HEK293T (cell line): ENCODE results near the gene SPRY1.

Experiments used
- CTCF ChIA-PET: fragments of 350-600 bp; formaldehyde crosslinking; extraction: SDS; loops from one replicate; lab custom pipeline; 2021; ENCODE audit warnings: antibody characterized with exemption, inconsistent platforms; lab: Yijun Ruan, JAX
- POLR2A ChIA-PET: fragments of 350-600 bp; formaldehyde crosslinking; extraction: SDS; loops from one replicate; lab custom pipeline; 2020; ENCODE audit warnings: antibody characterized with exemption, inconsistent platforms; lab: Yijun Ruan, JAX
- DNase-seq: peaks from one replicate; pipeline ENCODE4 v3.0.0; 2012; ENCODE audit warnings: mixed read lengths; ENCODE audit errors: extremely low spot score
- ARNT ChIP-seq: fragments of 450-650 bp; IDR thresholded peaks from 2 replicates; pipeline ENCODE4 v1.6.1; 2017; ENCODE audit warnings: mild to moderate bottlenecking
- BHLHE40 ChIP-seq: fragments of 450-650 bp; IDR thresholded peaks from 2 replicates; pipeline ENCODE4 v1.6.1; 2016; ENCODE audit warnings: mild to moderate bottlenecking, moderate library complexity, borderline replicate concordance
- CTBP1 ChIP-seq: fragments of 450-650 bp; IDR thresholded peaks from 2 replicates; pipeline ENCODE4 v1.6.1; 2016; ENCODE audit warnings: borderline replicate concordance
- ELF4 ChIP-seq: fragments of 450-650 bp; IDR thresholded peaks from 2 replicates; pipeline ENCODE4 v1.6.1; 2017; ENCODE audit warnings: antibody characterized with exemption
- FOXA1 ChIP-seq: fragments of 450-650 bp; IDR thresholded peaks from 2 replicates; pipeline ENCODE4 v1.6.1; 2016; ENCODE audit warnings: mild to moderate bottlenecking
- FOXK2 ChIP-seq: fragments of 450-650 bp; IDR thresholded peaks from 2 replicates; pipeline ENCODE4 v1.6.1; 2016; ENCODE audit warnings: mild to moderate bottlenecking
- FOXM1 ChIP-seq: fragments of 450-650 bp; IDR thresholded peaks from 2 replicates; pipeline ENCODE4 v1.6.1; 2017; ENCODE audit warnings: mild to moderate bottlenecking, borderline replicate concordance
- HDGF ChIP-seq: fragments of 450-650 bp; IDR thresholded peaks from 2 replicates; pipeline ENCODE4 v1.6.1; 2017; ENCODE audit warnings: antibody characterized with exemption, borderline replicate concordance
- L3MBTL2 ChIP-seq: fragments of 450-650 bp; conservative IDR thresholded peaks from 2 replicates; pipeline ENCODE4 v1.6.1; 2016; ENCODE audit warnings: mild to moderate bottlenecking
- LEF1 ChIP-seq: fragments of 450-650 bp; IDR thresholded peaks from 2 replicates; pipeline ENCODE4 v1.6.1; 2017; ENCODE audit warnings: mild to moderate bottlenecking, borderline replicate concordance
- NFRKB ChIP-seq: fragments of 450-650 bp; IDR thresholded peaks from 2 replicates; pipeline ENCODE4 v1.6.1; 2016; ENCODE audit warnings: mild to moderate bottlenecking, moderate library complexity
- SP1 ChIP-seq: fragments of 450-650 bp; IDR thresholded peaks from 2 replicates; pipeline ENCODE4 v1.6.1; 2017
- SUZ12 ChIP-seq: fragments of 450-650 bp; IDR thresholded peaks from 2 replicates; pipeline ENCODE4 v1.6.1; 2016; ENCODE audit warnings: mild to moderate bottlenecking
- TARDBP ChIP-seq: fragments of 450-650 bp; IDR thresholded peaks from 2 replicates; pipeline ENCODE4 v1.6.1; 2016
- ZNF384 ChIP-seq: fragments of 450-650 bp; IDR thresholded peaks from 2 replicates; pipeline ENCODE4 v1.6.1; 2016
- TF ChIP-seq, protein P1 (sequence below): fragments of 450-650 bp; IDR thresholded peaks from 2 replicates; pipeline ENCODE4 v1.6.1; 2016

Gene SPRY1

GRCh38 chr4:123354701-123355100, 41.9 kb upstream of the SPRY1 start:
- ChIA-PET POLR2A (no interaction called here), CTCF (no interaction called here)
- TF ChIP-seq, protein P1, sequence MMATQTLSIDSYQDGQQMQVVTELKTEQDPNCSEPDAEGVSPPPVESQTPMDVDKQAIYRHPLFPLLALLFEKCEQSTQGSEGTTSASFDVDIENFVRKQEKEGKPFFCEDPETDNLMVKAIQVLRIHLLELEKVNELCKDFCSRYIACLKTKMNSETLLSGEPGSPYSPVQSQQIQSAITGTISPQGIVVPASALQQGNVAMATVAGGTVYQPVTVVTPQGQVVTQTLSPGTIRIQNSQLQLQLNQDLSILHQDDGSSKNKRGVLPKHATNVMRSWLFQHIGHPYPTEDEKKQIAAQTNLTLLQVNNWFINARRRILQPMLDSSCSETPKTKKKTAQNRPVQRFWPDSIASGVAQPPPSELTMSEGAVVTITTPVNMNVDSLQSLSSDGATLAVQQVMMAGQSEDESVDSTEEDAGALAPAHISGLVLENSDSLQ = no peak
- TF ChIP-seq BHLHE40 (no peak), HDGF (no peak), FOXM1 (no peak), FOXA1 (no peak), TARDBP (no peak), ARNT (no peak), ELF4 (no peak), SUZ12 (no peak), FOXK2 (no peak), L3MBTL2 (no peak), LEF1 (no peak)
- DNase-seq = no peak

GRCh38 chr4:123356921-123357320, 39.7 kb upstream of the SPRY1 start:
- TF ChIP-seq FOXK2 = no peak
- no peak for TF ChIP-seq ZNF384
- TF ChIP-seq SUZ12 = no peak
- TF ChIP-seq BHLHE40 = no peak
- no peak for TF ChIP-seq FOXM1
- no peak for TF ChIP-seq TARDBP
- TF ChIP-seq NFRKB = no peak
- TF ChIP-seq SP1 = no peak
- TF ChIP-seq CTBP1 = no peak
- TF ChIP-seq L3MBTL2 = no peak
- TF ChIP-seq, protein P1 = no peak
- CTCF ChIA-PET = no interaction called here
- POLR2A ChIA-PET = no interaction called here
- DNase-seq = no peak

- POLR2A ChIA-PET = no interaction called here
- no peak for TF ChIP-seq TARDBP
- TF ChIP-seq HDGF = no peak
- no peak for TF ChIP-seq ARNT
- no peak for TF ChIP-seq CTBP1
- TF ChIP-seq BHLHE40 = no peak
- TF ChIP-seq FOXA1 = no peak
- no peak for DNase-seq
- CTCF ChIA-PET = interaction anchor here (0.9 to 1.1 kb wide), 2 partner anchors 157 to 301 kb away, joined by 3 read pairs; no protein-coding TSS in a partner anchor
Measured at GRCh38 chr4:123359449-123360315, 36.9 kb upstream of the SPRY1 start.

DNA sequence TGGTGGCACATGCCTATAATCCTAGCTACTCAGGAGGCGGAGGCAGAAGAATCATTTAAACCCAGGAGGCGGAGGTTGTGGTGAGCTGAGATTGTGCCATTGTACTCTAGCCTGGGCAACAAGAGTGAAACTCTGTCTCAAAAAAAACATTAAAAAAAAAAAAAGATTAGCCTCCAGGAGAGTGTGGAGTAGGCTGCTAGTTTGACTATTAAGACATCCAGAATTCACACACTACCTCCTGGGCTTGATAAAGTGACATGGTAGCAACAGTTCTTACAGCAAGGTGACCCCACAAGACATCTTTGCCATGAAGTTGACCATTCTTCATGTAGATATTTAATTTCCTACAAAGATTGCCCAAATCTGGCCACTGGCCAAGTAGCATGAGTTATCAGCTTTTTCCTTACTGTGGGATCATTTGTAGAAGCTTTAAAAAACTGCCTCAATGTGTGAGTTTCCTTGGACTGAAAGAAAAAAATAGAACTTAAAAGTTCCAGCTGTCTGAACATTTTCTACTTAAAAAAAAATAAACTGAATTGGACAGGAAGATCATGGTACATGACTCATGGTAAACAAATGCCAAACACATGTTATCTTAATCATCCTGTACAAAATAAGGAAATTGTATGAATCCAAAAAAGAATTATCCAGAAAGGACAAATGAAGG, 35.3 kb upstream of the SPRY1 start:
- CTCF ChIA-PET = interaction anchor here (0.6 to 1.1 kb wide), 3 partner anchors 26 to 300 kb away, joined by 3 to 4 read pairs (median 3); no protein-coding TSS in a partner anchor
- POLR2A ChIA-PET = no interaction called here
- TF ChIP-seq ELF4 (no peak), CTBP1 (no peak), FOXK2 (no peak), ZNF384 (no peak), L3MBTL2 (no peak), FOXM1 (no peak), TARDBP (no peak), NFRKB (no peak), SUZ12 (no peak), LEF1 (no peak)
- TF ChIP-seq, protein P1 = no peak
- no peak for DNase-seq

- TF ChIP-seq ARNT = no peak
- TF ChIP-seq L3MBTL2 = no peak
- no peak for TF ChIP-seq SP1
- TF ChIP-seq ELF4 = no peak
- POLR2A ChIA-PET = no interaction called here
- CTCF ChIA-PET = no interaction called here
- DNase-seq = no peak
Measured at GRCh38 chr4:123362103-123362502, 34.5 kb upstream of the SPRY1 start.

DNA sequence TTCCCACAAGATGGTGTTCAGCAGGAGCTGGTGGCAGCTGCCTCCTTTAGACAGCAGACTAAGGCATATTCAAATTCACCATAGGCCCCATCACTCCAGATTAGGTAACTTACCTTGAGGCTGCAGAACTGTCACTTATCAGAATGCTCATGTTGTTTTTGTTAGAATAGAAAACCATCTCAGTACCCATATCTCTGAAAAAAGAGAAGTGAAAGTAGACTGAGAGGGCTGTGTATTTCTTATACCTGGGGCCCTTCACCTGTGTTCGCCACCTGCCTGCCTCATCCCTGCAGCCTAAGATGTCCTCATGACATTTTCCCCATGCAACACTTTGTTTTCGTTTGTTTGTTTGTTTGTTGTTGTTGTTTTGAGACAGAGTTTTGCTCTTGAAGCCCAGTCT, 32.9 kb upstream of the SPRY1 start:
- POLR2A ChIA-PET = no interaction called here
- CTCF ChIA-PET = no interaction called here
- TF ChIP-seq ZNF384 (no peak), HDGF (no peak), ARNT (no peak), FOXA1 (no peak), SP1 (no peak), LEF1 (no peak), TARDBP (no peak), SUZ12 (no peak), FOXM1 (no peak), L3MBTL2 (no peak)
- TF ChIP-seq, protein P1 = no peak
- DNase-seq = no peak
